Suprapubic skin (tissue), 4 donors: Measurements from ENCODE around the gene EML3. TPM values are rescaled to one million over a fixed set of nuclear protein-coding genes. Genes with fewer than 3 reads are reported as not detected.
A peak's percentile ranks its signal among the peaks of the same experiment; 100 is the strongest.
"Not testable (repeated sequence)": the region's sequence is repeated elsewhere in the genome, so short reads cannot be mapped to it uniquely, and the experiment has no call there.

ENCODE experiments used
- DNase-seq, 2 donors: peaks; one replicate each; pipeline ENCODE4 v3.0.0-alpha.2; 2019; ENCODE audit warnings: low spot score in 2 of 2
- H3K27ac ChIP-seq: fragments of 200-600 bp; sonication (generic); one replicate; pipeline ENCODE4 v1.5.1; 2019
- H3K27me3 ChIP-seq: fragments of 200-600 bp; sonication (generic); one replicate; pipeline ENCODE4 v1.5.1; 2019
- H3K36me3 ChIP-seq: fragments of 200-600 bp; sonication (generic); one replicate; pipeline ENCODE4 v1.5.1; 2019
- H3K4me1 ChIP-seq: fragments of 200-600 bp; sonication (generic); one replicate; pipeline ENCODE4 v1.5.1; 2019
- H3K4me3 ChIP-seq: fragments of 200-600 bp; sonication (generic); one replicate; pipeline ENCODE4 v1.5.1; 2019; ENCODE audit warnings: mild to moderate bottlenecking
- H3K9me3 ChIP-seq: fragments of 200-600 bp; sonication (generic); one replicate; pipeline ENCODE4 v1.5.1; 2019
- EP300 ChIP-seq: sonication (generic); formaldehyde crosslinking; IDR thresholded peaks from one replicate; pipeline ENCODE4 v1.6.1; 2017; ENCODE audit warnings: antibody characterized with exemption
- POLR2A ChIP-seq, 2 donors: fragments of 450-650 bp; IDR thresholded peaks; one replicate each; pipeline ENCODE4 v1.6.1; 2017; ENCODE audit warnings: antibody characterized with exemption in 2 of 2, mild to moderate bottlenecking in 2 of 2, moderate library complexity in 2 of 2
- POLR2AphosphoS5 ChIP-seq, 3 donors: sonication (generic); formaldehyde crosslinking; IDR thresholded peaks; one replicate each; pipeline ENCODE4 v1.6.1; 2017; ENCODE audit warnings: antibody characterized with exemption in 3 of 3
- whole genome bisulfite sequencing: methylation state at CpG from one replicate; pipeline ENCODE4 v1.1.5; 2018; 5-methylcytosine and 5-hydroxymethylcytosine counted together
- total RNA-seq, 4 donors: library from RNA; depleted of rRNA; stranded (reverse); fragments of >200 nt; gene quantifications; one replicate each; pipeline ENCODE4 v1.1.0, GENCODE V29; 2016
- TF ChIP-seq, protein P1 (sequence below), 2 donors: fragments of 200-600 bp in 1 of 2; fragments of 450-650 bp in 1 of 2; sonication (generic) in 1 of 2; IDR thresholded peaks; one replicate each; pipeline ENCODE4 v1.5.1; 2016 to 2019; ENCODE audit warnings: antibody characterized with exemption in 2 of 2, mild to moderate bottlenecking in 1 of 2, moderate library complexity in 1 of 2

The EML3 gene
- total RNA-seq, 4 donors from 2014 or later: 43.1 to 74.8 (median 55.8) TPM

DNA sequence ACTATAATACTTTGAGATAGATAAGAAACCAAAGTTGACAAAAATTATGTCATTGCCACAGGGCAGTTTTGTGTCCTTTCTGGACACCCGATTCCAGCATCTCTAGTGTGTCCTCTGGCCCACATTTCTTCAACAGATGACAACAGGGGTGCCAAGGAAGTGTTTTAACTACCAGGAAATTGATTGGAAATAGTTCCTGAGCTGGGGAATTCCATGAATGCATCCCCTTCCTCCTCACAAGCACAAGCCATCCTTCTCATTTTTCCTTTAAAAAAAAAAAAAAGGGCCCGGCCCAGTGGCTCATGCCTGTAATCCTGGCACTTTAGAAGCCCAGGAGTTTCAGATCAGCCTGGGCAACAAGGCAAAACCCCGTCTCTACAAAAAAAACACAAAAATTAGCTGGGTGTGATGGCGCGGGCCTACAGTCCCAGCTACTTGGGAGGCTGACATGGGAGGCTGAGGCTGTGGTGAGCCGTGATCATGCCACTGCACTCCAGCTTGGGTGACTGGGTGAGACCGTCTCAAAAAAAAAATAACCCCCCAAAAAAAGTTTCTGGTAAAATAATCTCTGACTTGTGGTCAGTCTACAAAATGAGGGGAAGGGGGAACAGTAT, 10.0 kb upstream of the EML3 start:
- TF ChIP-seq EP300: no peak
- no peak for TF ChIP-seq POLR2AphosphoS5 (IDR thresholded peaks at IDR 0.05)
- TF ChIP-seq, protein P1, sequence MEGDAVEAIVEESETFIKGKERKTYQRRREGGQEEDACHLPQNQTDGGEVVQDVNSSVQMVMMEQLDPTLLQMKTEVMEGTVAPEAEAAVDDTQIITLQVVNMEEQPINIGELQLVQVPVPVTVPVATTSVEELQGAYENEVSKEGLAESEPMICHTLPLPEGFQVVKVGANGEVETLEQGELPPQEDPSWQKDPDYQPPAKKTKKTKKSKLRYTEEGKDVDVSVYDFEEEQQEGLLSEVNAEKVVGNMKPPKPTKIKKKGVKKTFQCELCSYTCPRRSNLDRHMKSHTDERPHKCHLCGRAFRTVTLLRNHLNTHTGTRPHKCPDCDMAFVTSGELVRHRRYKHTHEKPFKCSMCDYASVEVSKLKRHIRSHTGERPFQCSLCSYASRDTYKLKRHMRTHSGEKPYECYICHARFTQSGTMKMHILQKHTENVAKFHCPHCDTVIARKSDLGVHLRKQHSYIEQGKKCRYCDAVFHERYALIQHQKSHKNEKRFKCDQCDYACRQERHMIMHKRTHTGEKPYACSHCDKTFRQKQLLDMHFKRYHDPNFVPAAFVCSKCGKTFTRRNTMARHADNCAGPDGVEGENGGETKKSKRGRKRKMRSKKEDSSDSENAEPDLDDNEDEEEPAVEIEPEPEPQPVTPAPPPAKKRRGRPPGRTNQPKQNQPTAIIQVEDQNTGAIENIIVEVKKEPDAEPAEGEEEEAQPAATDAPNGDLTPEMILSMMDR (IDR thresholded peaks at IDR 0.05): no peak
- Histone ChIP-seq H3K4me1 (peaks cover 35% of the 10 kb centered on the region), H3K36me3 (peaks cover 31% of the 10 kb centered on the region), H3K9me3 (no peaks in the 10 kb centered on the region), H3K27ac (peak overlapping the region; percentile 85), H3K27me3 (no peaks in the 10 kb centered on the region), H3K4me3 (peak overlapping the region; percentile 64)
- DNase-seq: no peak
- WGBS: 85% methylated on average over 7 of the region's 7 CpGs

DNA sequence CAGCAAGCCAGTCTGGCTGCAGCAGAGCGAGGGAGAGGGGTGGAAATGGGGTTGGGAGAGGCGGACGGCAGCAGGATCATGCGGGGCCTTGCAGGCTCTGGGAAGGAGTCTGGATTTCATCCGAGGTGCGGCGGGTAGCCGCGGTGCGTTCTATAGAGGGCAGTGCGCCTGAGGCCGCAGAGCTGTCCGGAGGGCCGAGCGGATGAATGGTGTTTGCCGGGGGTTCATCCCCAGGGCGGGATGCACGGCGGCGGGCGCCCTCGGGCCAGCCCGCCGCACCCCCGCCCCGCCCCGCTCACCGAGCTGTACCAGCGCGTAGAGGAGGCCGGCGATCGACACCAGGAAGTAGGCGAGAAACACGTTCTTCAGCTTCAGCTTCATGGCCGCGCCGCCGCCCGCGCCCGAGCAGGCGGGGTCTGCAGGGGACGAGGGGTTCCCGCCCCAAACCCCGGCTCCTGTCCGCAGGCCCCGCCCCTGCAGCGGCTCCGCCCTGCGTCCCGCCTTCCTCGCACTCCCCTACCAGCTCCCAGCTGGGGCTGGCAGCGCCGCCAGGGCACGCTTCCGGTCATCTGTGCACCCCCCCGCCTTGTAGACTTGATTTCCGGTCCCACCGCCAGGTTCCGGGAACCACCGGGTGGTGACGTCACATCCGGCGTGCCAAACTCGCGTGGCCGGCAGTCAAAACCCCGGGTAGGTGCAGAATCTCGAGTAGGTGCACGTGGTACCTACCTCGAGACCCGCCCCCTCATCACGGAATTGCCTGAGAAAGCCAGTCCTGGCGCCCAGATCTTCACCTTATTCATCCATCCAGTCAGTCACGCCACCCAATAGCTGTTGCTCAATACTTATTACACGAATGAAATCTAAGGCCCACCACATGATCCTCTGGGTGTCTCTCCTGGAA, 9.2 kb upstream of the EML3 start, which contains the start of gene B3GAT3:
TSS of gene B3GAT3 (minus strand) at position 420 of the 904 bp plus-strand sequence. CDS start at position 381, 39 bp downstream.
- DNase-seq: peak; percentile 99
- no peaks in the 10 kb centered on the region for H3K9me3 ChIP-seq
- WGBS: 2% methylated on average over 28 of the region's 77 CpGs
- H3K36me3 ChIP-seq: peaks cover 29% of the 10 kb centered on the region
- H3K4me1 ChIP-seq: peaks cover 35% of the 10 kb centered on the region
- TF ChIP-seq EP300 (no peak), POLR2AphosphoS5 (IDR thresholded peaks at IDR 0.05) (peak; percentile 53 to 98 (median 79)), POLR2A (IDR thresholded peaks at IDR 0.05) (peak in 1 of 2 donors; percentile 11)
- TF ChIP-seq, protein P1 (IDR thresholded peaks at IDR 0.05): no peak
- peak within 1 kb of the TSS; percentile 85 for H3K27ac ChIP-seq
- H3K27me3 ChIP-seq: no peaks in the 10 kb centered on the region
- peak within 1 kb of the TSS; percentile 64 for H3K4me3 ChIP-seq

DNA sequence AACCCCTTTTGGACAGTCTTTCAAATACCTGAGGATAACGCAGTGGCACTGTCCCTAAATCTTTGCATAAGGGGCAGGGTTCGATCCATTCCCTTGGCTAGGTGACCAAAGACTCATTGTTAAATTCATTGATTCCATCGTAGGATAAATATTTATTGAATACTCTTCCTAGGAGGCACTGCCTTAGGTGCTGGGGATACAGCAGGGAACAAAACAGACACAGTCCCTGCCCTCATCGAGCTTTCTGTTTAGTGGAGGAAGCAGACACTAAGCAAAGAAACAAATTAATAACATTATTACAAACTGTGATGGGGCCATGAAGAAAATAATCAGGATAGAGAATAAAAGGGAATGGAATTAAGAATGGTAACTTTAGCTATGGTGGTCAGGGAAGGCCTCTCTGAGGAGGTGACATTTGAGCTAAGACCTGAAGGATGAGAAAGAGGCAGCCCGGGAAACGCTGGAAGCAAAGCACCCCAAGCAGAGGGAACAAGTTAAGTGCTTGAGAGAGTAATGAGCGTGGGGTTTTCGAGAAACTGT, 8.5 kb upstream of the EML3 start:
- peaks cover 35% of the 10 kb centered on the region for H3K4me1 ChIP-seq
- WGBS: 24% methylated on average over 8 of the region's 8 CpGs
- TF ChIP-seq POLR2AphosphoS5 (IDR thresholded peaks at IDR 0.05) (no peak), POLR2A (IDR thresholded peaks at IDR 0.05) (no peak), EP300 (no peak)
- TF ChIP-seq, protein P1 (IDR thresholded peaks at IDR 0.05): no peak
- no peaks in the 10 kb centered on the region for H3K9me3 ChIP-seq
- peak overlapping the region; percentile 64 for H3K4me3 ChIP-seq
- no peaks in the 10 kb centered on the region for H3K27me3 ChIP-seq
- H3K27ac ChIP-seq: peak overlapping the region; percentile 85
- DNase-seq: no peak
- peaks cover 28% of the 10 kb centered on the region for H3K36me3 ChIP-seq

DNA sequence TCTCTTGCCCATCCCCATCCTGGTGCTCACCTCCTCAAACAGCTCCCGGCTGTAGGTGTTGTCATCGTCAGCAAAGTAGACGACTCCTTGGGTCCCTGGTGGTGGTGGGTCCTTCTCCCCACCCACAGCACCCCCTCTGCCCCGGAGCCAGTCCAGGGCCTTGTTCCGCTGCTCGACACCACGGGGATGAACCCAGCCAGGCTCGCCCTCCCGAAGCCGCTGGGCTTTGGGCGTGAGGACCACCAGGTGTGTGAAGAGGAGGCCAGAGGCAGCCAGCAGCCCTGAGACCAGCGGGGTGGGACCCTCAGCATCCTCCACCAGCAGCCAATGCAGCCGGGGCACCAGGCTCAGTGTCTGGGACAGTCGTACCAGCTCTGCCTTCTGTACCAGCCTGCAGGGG, 4.4 kb upstream of the EML3 start:
- not testable (repeated sequence) for H3K4me3 ChIP-seq, H3K27ac ChIP-seq, DNase-seq, H3K27me3 ChIP-seq, H3K9me3 ChIP-seq
- Histone ChIP-seq H3K36me3 (peaks cover 26% of the 10 kb centered on the region), H3K4me1 (peaks cover 52% of the 10 kb centered on the region)
- 98% methylated on average over 8 of the region's 14 CpGs for WGBS

DNA sequence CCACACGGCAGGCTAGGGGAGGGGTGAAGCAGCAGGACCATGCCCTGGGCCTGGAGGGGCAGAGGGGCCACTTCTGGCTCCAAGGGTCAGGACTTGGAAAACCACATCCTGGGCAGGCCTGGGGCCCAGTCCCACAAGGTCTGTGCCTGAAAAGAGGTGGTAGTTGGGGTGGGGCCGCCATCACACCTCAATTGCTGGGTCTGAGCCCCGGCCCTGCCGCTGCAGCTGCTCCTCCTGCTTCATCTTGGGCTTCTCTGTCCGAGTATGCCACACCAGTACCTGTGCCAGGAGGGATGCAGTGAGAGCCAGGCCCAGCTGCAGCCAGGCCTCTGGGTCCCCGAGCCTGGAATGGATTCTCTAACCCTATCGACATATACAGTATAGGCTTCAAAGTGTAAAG, 2.9 kb upstream of the EML3 start:
- no peaks in the 10 kb centered on the region for H3K9me3 ChIP-seq
- WGBS: 69% methylated on average over 2 of the region's 7 CpGs
- TF ChIP-seq EP300: no peak
- H3K4me3 ChIP-seq: no peak overlapping the region
- no peaks in the 10 kb centered on the region for H3K27me3 ChIP-seq
- no peak for DNase-seq
- no peak overlapping the region for H3K27ac ChIP-seq
- peaks cover 28% of the 10 kb centered on the region for H3K36me3 ChIP-seq
- peaks cover 58% of the 10 kb centered on the region for H3K4me1 ChIP-seq

DNA sequence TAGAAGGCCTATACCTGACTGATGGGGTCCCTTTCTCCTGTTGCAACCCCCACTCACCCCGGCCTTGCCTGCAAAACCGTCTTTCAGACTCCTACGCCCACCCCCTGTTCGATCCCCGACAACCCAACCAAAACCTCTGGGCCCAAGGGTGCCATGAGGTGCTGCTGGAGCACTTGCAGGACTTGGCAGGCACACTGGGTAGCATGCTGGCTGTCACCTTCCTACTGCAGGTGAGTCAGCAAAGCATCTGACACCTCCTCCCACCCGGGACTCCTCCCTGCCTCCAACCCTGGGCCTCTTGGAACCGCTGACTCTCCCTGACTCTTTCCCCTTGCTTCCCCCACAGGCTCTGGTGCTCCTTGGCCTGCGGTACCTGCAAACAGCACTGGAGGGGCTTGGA, 1.7 kb upstream of the EML3 start:
- no peaks in the 10 kb centered on the region for H3K27me3 ChIP-seq
- TF ChIP-seq, protein P1 (IDR thresholded peaks at IDR 0.05): no peak
- TF ChIP-seq POLR2AphosphoS5 (IDR thresholded peaks at IDR 0.05): no peak
- TF ChIP-seq POLR2A (IDR thresholded peaks at IDR 0.05): no peak
- TF ChIP-seq EP300: no peak
- no peak overlapping the region for H3K4me3 ChIP-seq
- peaks cover 36% of the 10 kb centered on the region for H3K36me3 ChIP-seq
- peaks cover 45% of the 10 kb centered on the region for H3K4me1 ChIP-seq
- H3K27ac ChIP-seq: peak overlapping the region; percentile 94
- WGBS: 59% methylated on average over 8 of the region's 8 CpGs
- H3K9me3 ChIP-seq: no peaks in the 10 kb centered on the region
- no peak for DNase-seq
